Right forelimb (tissue), 1 donor: Measurements from ENCODE around the gene WDR7.

Experiments
- DNase-seq: peaks from one replicate; pipeline ENCODE4 v3.0.0-alpha.2; 2018

Gene WDR7

GRCh38 chr18:56899660-56900059 is 248.5 kb downstream of the WDR7 start:
- DNase-seq = no peak

GRCh38 chr18:56900195-56901094 is 249.3 kb downstream of the WDR7 start:
- DNase-seq = no peak

- DNase-seq = no peak
Measured at GRCh38 chr18:56901919-56902318, 250.8 kb downstream of the WDR7 start.

- no peak for DNase-seq
Measured at GRCh38 chr18:56902653-56903052, 251.5 kb downstream of the WDR7 start.

- no peak for DNase-seq
Measured at GRCh38 chr18:56903686-56904085, 252.5 kb downstream of the WDR7 start.

GRCh38 chr18:56907771-56908170 is 256.6 kb downstream of the WDR7 start:
- DNase-seq = peak; percentile 40

- no peak for DNase-seq
Measured at GRCh38 chr18:56910237-56910636, 259.1 kb downstream of the WDR7 start.

- DNase-seq = no peak
Measured at GRCh38 chr18:56910967-56911366, 259.8 kb downstream of the WDR7 start.

- DNase-seq = no peak
Measured at GRCh38 chr18:56913941-56914340, 262.8 kb downstream of the WDR7 start.

- no peak for DNase-seq
Measured at GRCh38 chr18:56919190-56919589, 268.0 kb downstream of the WDR7 start.

- DNase-seq = no peak
Measured at GRCh38 chr18:56921896-56922480, 270.8 kb downstream of the WDR7 start.

- DNase-seq = no peak
Measured at GRCh38 chr18:56926734-56927133, 275.6 kb downstream of the WDR7 start.

- no peak for DNase-seq
Measured at GRCh38 chr18:56927786-56928185, 276.6 kb downstream of the WDR7 start.

GRCh38 chr18:56929886-56930285 is 278.7 kb downstream of the WDR7 start:
- no peak for DNase-seq

GRCh38 chr18:56933472-56933871 is 282.3 kb downstream of the WDR7 start:
- no peak for DNase-seq

- no peak for DNase-seq
Measured at GRCh38 chr18:56934131-56934530, 283.0 kb downstream of the WDR7 start.

- DNase-seq = no peak
Measured at GRCh38 chr18:56934906-56935305, 283.7 kb downstream of the WDR7 start.

- no peak for DNase-seq
Measured at GRCh38 chr18:56935434-56936040, 284.4 kb downstream of the WDR7 start.

GRCh38 chr18:56936457-56936856 is 285.3 kb downstream of the WDR7 start:
- no peak for DNase-seq

- DNase-seq = no peak
Measured at GRCh38 chr18:56937874-56938430, 286.8 kb downstream of the WDR7 start.

GRCh38 chr18:56945171-56946083 is 294.3 kb downstream of the WDR7 start:
- no peak for DNase-seq

GRCh38 chr18:56947236-56947635 is 296.1 kb downstream of the WDR7 start:
- no peak for DNase-seq

GRCh38 chr18:56952026-56952425 is 300.9 kb downstream of the WDR7 start:
- no peak for DNase-seq
